ENCODE results near the gene CSNK2A2.

Gene CSNK2A2

GRCh38 chr16:58198022-58198683 is at the start of gene CSNK2A2:
CSNK2A2 (minus strand) TSS chr16:58198106; CDS start chr16:58197736, 370 bp downstream.
- DNase-seq = peak; percentile 80

GRCh38 chr16:58243528-58244004 is 45.7 kb upstream of the CSNK2A2 start:
- peak; percentile 22 for DNase-seq

GRCh38 chr16:58236831-58237230 is 38.9 kb upstream of the CSNK2A2 start:
- DNase-seq = peak; percentile 2

GRCh38 chr16:58236231-58236690 is 38.4 kb upstream of the CSNK2A2 start:
- DNase-seq = peak; percentile 74

- DNase-seq = no peak
Measured at GRCh38 chr16:58235663-58236062, 37.8 kb upstream of the CSNK2A2 start.

GRCh38 chr16:58234831-58235595 is 37.1 kb upstream of the CSNK2A2 start:
- DNase-seq = no peak

GRCh38 chr16:58230259-58230658 is 32.4 kb upstream of the CSNK2A2 start:
- no peak for DNase-seq

- no peak for DNase-seq
Measured at GRCh38 chr16:58226790-58227189, 28.9 kb upstream of the CSNK2A2 start.

- DNase-seq = no peak
Measured at GRCh38 chr16:58225965-58226602, 28.2 kb upstream of the CSNK2A2 start.

- no peak for DNase-seq
Measured at GRCh38 chr16:58222532-58223316, 24.8 kb upstream of the CSNK2A2 start.

- DNase-seq = no peak
Measured at GRCh38 chr16:58219432-58219831, 21.5 kb upstream of the CSNK2A2 start.

GRCh38 chr16:58218786-58219185 is 20.9 kb upstream of the CSNK2A2 start:
- no peak for DNase-seq

- no peak for DNase-seq
Measured at GRCh38 chr16:58217311-58217925, 19.5 kb upstream of the CSNK2A2 start.

- peak; percentile 1 for DNase-seq
Measured at GRCh38 chr16:58212824-58213655, 15.1 kb upstream of the CSNK2A2 start.

GRCh38 chr16:58211846-58212245 is 13.9 kb upstream of the CSNK2A2 start:
- DNase-seq = no peak

GRCh38 chr16:58211245-58211644 is 13.3 kb upstream of the CSNK2A2 start:
- no peak for DNase-seq

- DNase-seq = no peak
Measured at GRCh38 chr16:58205276-58206036, 7.5 kb upstream of the CSNK2A2 start.

- DNase-seq = no peak
Measured at GRCh38 chr16:58201163-58201562, 3.3 kb upstream of the CSNK2A2 start.

GRCh38 chr16:58200004-58200797 is 2.3 kb upstream of the CSNK2A2 start:
- no peak for DNase-seq

All from NCI-H69 (cell line).